HG02759 (cell line): ENCODE results near the gene CD320.
A peak's percentile ranks its signal among the peaks of the same experiment; 100 is the strongest.
"Not testable (repeated sequence)": the region's sequence is repeated elsewhere in the genome, so short reads cannot be mapped to it uniquely, and the experiment has no call there.

Experiments
- ATAC-seq: cut with Tn5 transposase; IDR thresholded peaks from one replicate; pipeline ENCODE4 v1.9.1; 2021; ENCODE audit warnings: mild to moderate bottlenecking, moderate library complexity; ENCODE audit not compliant: unreplicated experiment

Gene CD320

DNA sequence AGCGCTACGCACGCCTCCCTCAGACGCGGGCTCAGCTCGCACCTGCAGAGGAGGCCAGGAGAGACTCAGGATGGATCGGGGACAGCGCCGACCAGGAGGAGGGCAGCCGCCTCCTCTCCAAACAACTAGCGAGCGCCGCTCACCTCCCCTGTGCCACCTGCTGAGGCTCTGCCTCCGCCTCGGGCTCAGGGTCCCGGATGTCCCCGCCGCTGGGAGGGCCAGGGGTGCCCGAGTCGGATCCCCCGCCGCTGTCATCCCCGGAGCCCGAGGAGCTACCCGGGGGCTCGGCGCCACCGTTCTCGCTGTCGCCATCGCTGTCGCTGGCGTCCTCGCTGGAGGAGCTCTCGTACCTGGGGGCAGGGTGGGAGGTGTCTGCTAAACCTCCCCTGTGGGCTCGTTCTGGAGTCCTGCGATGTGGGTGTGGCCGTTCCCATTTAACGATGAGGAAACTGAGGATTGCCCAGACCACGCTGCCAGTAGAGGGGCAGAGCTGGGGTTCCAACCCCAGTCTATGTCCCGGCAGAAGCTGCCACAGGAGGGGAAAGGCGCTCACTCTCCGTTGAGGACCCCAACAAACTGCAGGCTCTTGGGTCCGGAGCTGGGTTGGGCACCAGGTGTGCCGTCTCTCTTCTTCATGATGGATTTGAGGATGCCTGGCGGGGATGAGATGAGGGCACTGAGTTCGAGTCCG, 25.8 kb upstream of the CD320 start:
- ATAC-seq, result no peak

DNA sequence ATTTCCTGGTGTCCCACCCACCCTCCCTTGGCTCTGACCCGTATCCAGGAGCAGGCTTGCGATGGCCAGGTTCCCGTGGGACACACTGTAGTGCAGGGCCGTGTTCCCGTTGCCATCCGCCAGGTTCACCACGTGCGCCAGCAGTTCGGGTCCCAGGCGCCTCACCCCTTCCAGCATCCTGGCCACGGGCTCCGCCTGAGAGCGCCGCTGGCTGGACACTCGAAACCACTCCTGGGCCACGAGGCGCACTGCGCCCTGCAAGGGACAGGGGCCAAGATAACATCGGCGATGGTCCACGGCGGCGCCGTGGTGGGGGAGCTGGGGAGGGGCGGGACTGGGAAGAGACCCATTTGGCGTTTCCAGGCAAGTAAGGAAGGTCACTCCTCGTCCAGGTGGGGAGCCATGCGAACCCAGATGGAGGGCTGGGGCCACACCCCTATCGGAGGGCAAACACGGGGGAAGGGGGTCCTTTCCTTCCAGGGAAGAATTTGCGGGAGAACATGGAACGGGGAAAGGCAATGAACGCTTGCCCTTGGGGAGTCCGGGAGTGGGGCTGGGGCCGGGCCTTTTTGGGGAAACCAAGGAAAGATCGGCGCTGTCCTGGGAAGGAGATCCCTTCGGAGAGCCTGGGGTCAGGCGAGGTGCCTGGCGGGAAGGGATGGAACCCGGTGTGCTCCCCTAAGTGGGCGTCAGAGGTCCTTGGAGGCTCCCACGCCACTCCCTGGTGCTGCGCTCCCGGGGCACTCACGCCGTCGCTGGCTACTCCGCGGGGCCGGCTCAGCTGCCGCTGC, 25.0 kb upstream of the CD320 start:
- no peak for ATAC-seq

DNA sequence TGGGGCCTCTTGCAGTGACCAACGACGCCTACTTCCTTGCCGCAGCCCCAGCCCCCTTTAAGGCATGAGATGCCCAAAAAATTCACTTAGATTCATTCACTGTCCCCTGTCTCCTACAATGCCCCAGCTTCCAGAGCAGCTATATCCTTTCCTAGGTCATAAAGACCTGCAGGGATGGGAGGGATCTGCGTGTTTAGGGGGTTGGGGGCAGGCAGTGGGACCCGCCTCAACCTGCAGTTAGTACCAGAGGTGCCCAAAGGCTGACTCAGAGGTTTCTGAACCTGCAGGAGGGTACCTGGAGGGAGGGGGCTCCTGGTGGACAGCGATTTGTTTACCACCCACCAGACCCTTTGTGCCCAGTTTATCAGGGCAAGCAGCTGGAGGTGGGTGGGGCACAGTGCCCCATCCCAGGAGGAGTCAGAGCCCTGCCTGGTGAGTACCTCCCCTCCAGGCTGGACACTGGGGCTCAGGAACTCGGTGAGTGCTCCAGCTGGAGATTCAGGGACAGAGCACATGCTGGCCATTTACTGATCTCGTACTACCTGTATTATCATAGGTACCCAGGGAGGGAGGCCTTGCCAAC, 23.2 kb upstream of the CD320 start:
- ATAC-seq, result no peak

DNA sequence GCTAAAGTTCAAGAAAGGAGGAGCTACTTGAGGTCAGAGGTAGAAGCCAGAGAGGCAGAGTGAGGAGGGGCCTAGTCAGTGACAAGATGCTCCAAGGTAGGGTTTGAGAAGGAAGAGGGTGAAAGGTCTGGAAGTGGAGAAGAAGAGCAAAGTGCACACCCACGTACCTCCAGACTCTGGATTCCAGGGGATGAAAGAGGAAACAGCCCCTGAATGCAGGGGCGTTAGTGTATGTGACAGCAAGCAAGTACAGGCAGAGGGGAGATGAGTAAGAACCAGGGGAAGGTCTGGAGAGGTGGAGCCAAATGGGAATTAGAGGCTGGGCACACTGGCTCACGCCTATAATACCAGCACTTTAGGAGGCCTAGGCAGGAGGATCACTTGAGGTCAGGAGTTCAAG, 21.8 kb upstream of the CD320 start:
- ATAC-seq, result no peak

DNA sequence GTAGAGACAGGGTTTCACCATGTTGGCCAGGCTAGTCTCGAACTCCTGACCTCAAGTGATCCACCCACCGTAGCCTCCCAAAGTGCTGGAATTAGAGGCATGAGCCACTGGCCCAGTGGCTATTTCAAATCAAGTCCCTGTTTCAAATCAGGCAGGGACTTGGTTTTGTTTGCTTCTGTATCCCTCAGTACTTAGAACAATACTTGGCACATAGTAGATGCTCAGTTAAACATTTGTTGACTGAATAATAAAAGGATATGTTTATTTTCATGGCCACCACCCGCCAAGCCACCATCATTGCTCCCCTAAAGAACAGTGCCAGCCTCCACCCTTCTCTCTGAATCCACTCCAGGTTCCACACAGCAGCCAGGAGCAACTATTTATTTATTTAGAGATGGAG, 17.3 kb upstream of the CD320 start:
- no peak for ATAC-seq

DNA sequence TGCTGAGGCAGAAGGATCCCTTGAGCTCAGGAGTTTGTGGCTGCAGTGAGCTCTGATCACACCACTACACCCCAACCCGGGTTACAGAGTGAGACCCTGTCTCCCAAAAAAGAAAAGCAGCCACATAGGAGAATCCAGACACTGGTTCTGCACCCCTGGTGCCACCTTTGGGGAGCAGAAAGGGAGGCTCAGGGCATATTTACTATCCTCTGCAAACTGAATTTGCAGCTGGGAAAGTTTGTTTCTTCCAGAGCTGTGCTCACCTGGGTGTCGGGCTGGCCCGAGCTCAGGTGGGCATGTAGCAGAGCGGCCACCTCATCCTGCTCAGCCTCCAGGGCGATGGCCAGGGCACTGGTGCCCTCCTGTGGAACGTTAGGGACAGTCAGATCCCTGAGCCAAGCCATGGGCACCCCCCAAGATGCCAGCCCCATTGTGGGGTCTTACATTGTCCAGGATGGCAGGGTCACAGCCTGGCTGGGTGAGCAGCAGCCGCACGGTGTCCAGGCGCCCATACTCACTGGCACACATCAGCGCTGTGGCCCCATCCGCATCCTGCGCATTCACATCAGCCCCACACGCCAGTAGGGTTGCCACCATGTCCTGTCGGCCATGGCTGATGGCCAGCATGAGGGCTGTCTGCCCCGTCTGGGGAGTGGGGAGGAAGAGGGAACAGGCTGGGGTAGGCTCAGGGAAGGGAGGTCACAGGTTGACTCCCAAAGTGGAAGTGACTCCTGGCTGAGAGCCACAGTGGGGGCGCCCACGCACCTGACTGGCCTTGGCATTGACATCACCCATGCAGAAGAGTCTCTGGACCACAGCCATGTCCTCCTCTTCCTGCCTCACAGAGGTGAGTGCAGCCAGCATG, 16.3 kb upstream of the CD320 start:
- no peak for ATAC-seq

DNA sequence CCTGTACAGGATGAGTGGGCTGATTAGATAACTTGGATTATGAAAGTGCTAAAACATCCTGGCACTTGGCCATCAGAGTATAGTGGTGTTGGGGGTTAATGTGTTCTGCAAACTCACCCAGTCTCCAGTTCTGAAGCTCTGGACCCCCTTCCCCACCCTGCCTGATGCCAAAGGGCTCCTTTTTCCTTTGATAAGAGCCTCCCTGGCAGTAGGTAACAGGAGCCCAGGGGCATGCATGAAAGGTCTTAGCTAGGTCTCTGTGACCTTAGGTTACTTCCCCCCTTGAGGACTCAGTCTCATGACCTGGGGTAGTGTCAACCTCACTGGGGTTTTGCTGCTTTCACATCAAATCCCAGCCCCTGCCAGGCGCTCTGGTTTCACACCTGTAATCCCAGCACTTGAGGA, 15.6 kb upstream of the CD320 start:
- ATAC-seq, result no peak

DNA sequence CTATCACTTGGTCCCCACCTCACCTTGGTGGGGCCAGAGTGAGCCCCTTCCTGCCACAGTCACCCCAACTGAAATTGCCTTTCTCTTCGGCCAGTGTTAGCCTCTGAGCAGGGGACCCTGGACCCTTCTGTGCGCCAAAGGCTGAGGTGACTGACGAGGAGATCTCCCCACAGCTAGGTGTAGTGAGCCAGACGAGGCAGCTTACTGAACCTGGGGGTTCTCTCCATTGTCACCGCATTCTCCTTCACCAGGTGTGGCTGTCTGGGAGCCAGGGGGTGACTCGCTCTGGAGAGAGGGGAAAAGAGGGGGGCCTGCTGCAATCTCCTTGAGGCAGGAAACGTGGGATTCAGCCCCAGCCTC, 14.5 kb upstream of the CD320 start:
- no peak for ATAC-seq

DNA sequence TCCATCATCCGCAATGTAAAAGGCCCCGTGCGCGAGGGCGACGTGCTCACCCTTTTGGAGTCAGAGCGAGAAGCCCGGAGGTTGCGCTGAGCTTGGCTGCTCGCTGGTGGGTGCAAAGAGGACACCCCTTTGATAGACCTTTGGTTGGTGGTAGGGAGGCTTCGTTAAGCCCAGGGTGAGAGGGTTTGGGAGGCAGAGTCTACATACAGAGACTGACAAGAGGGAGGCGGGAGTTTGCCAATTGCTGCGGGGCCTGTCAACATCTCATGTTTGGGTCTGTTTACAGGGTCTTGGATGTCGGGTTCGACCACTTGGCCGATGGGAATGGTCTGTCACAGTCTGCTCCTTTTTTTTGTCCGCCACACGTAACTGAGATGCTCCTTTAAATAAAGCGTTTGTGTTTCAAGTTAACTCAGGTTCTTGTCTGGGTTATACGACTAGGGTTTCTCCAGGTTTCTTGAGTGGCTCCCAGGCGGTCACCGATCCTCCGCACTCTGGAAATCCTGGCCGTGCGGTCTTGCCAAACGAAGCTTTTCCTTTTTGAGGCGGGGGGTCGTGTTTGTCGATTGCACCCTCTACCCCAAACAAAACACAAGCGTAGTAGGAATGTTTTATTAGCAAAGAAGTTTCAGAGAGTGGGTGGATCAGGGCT, 14.0 kb upstream of the CD320 start:
- no peak for ATAC-seq

DNA sequence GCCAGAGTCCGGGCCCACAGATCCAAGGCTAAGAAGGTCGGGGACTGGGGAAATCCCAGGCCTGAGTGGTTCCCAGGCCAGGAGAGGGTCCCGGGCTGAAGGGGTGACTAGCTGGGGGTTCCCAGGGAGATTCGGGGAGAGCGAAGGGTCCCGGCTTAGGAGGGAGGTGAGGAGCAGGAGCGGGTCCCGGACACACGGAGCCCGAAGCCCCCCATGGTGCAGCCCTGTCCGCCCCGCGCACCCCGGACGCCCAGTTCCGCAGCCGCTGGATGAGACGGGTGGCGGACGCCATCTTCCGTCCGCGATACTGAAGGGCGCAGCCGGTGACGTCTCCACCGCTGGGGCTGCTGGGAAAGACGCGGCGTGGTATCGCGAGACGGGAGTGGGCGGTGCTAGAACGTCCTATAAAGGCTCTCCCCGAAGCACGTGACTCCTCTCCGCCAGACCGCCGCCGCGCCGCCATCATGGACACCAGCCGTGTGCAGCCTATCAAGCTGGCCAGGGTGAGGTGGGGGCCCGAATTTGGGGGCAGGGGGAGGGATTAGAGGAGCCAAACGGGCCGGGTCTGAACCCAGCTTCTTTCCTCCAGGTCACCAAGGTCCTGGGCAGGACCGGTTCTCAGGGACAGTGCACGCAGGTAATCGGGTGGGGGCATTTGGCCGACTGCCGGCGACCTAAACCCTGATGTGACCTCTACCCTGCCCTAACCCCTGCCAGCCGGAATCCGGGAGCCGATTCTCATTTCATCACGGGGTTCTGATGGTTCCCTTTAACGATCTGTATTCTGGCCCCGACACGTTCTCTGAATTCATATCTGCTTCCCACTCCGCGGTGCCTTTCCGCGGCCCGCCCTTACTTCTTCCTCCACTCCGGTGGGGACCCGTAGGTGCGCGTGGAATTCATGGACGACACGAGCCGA, 13.2 kb upstream of the CD320 start, which contains the start of the genes NDUFA7 and RPS28:
NDUFA7 (minus strand) TSS at position 309 of the 919 bp plus-strand sequence; CDS start at position 292, 17 bp downstream.
RPS28 (plus strand) TSS at position 430 of the 919 bp plus-strand sequence; CDS start at position 465, 35 bp downstream.
- ATAC-seq, result peak; percentile 92

DNA sequence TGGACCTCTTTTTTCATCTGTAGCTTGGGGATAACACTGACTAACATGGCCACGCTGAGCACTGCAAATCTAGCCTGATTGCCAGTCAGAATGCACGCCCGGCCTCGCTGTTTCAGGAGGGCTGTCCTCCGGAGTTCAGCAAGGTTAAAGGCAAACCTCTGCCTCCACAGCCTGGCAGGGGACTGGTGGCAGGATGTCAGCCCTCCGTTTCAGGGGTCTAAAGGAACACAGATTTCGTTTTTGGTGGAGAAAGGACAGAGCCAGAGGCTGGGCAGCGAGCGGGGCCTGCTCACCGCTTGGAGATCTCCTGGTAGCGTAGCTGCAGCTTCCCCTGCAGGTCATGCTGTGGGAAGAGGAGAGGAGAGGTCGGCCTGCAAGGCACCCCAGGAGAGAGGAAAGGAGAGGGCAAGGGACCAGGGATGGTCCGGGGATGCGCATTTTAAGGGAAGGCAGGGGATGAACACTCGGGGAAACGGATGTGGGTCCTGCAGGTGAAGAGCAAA, 12.5 kb upstream of the CD320 start:
- ATAC-seq, result peak; percentile 4

DNA sequence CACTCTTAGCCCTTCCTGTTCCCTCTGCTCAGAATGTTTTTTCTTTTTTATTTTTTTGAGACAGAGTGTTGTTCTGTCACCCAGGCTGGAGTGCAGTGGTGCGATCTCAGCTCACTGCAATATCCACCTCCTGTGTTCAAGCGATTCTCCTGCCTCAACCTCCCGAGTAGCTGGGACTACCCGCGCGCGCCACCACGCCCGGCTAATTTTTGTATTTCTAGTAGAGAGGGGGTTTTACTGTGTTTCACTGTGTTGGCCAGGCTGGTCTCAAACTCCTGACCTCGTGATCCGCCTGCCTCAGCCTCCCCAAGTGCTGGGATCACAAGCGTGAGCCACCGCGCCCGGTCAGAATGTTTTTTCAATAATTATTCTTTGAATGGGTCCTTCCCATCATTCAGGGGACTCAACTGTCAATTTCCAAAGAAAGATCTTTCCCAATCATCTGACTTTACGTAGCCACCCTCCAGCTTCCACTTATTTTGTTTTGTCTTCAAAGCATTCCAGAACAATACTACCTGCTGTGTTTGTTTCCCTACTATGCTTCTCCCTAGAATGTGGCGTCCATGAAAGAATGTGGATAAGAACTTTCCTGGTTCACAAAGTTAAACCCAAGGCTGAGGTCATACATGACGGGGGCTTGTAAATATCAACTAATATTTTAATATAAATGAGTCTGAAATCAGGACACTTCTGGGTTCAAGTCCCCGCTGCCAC, 11.8 kb upstream of the CD320 start:
- no peak for ATAC-seq

DNA sequence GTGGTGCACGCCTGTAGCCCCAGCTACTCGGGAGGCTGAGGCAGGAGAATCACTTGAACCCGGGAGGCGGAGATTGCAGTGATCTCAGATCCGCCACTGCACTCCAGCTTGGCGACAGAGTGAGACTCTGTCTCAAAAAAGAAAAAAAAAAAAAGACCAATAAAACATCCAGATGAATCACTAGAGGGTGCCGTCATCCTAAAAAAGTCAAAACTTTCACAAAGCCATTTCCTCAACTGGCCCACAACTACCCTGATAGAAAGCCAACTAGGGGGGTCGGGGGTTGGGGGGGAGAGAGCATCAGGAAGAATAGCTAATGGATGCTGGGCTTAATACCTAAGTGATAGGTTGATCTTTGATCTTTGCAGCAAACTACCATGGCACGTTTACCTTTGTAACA, 10.7 kb upstream of the CD320 start:
- ATAC-seq, result not testable (repeated sequence)

DNA sequence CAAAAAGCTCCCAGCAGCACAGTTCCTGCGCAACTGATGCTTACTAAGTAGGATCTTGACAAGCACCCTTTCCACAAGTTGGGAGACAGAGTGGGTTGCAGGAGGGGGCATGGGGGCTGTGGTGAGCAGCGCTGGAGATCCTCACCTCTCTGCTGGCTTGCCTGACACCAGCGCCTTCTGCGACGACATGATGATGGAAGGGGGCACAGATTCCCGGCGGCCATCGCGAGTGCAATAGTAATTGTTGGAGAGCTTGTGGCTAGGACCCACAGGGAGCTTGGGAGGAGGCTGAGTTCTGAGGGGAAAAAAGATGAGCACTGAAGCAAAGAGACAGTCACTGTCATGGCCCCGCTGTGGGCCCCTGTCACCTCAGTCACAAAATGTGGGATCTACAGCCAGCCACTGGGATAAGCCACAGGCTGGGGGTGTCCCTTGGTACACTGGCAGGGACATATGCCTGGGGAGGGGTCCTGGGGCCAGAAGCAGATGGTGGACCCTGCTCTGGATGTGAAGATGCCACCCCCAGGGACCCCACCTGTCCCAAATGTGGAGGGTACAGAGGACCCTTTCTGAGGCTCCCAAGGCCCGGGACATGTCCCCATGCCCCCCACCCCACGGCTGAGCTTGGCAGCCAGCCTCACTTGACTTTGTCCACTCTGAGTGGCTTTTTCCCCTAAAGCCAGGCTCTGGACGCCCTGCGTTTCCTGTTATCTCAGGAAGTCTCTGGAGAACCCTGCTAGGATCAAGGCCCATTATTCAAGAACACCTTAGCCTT, 8.4 kb upstream of the CD320 start:
- no peak for ATAC-seq

DNA sequence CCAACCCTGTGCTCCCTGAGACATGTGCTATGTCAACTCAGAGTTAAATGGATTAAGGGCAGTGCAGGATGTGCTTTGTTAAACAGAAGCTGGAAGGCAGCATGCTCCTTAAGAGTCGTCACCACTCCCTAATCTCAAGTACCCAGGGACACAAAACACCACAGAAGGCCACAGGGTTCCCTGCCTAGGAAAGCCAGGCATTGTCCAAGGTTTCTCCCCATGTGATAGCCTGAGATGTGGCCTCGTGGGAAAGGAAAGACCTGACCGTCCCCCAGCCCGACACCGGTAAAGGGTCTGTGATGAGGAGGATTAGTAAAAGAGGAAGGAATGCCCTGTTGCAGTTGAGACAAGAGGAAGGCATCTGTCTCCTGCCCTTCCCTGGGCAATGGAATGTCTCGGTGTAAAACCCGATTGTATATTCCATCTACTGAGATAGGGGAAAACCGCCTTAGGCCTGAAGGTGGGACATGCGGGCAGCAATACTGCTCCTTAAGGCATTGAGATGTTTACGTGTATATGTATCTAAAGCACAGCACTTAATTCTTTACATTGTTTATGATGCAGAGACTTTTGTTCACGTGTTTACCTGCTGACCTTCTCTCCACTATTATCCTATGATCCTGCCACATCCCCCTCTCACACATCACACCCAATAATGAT, 7.0 kb upstream of the CD320 start:
- not testable (repeated sequence) for ATAC-seq

DNA sequence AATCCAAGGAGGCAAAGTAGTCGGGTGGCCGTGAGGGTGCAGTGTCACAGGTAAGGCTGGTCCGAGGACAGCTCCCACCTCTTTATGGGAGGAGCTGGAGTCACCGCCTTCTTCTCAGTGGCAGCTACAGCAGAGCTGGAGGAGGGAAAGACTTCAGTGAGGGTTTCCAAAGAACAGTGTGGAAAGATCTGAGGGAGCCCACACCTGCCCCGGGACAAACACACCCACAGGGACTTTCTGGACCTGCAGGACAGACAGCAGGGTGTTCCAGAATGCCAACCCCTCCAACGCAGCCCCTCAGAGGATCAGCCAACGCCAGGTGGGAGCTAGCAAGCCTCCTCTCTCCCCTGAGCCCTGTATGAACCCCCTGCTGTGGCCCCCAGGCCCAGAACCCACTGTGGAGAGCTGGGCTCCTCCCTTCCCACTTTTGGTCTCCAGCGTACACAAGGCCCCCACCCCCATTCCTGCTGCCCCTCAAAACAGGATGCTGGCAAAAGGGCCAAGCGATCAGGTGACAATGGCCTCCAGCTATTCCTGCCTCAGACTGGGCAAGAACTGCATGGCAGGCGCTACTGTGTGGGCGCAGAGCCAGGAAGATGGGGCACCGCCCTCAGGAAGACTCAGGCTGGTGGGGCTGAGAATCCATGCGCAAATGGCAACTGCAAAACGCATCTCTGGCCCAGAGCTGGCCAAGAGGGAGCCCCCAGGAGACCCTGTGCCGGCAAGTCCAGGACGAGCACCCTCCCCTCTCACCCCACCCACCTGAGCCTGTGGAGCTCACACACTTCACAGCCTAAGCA, 3.5 kb upstream of the CD320 start:
- no peak for ATAC-seq
